Skin epidermis (tissue), 12 donors: Measurements from ENCODE around the gene HLA-DQB2.
"Not testable (repeated sequence)": the region's sequence is repeated elsewhere in the genome, so short reads cannot be mapped to it uniquely, and the experiment has no call there.

Experiments used
- H3K27ac ChIP-seq, 21 experiments: fragments of 200-600 bp; sonication (generic) in 11 of 21; one replicate each; pipeline ENCODE4 v1.5.0; 2020; ENCODE audit warnings: mild to moderate bottlenecking in 3 of 21, inconsistent platforms in 2 of 21, moderate library complexity in 2 of 21
- H3K4me3 ChIP-seq, 7 experiments: fragments of 200-600 bp; sonication (generic) in 2 of 7; one replicate each; pipeline ENCODE4 v1.5.0; 2020; ENCODE audit warnings: inconsistent platforms in 2 of 7, mild to moderate bottlenecking in 2 of 7, moderate library complexity in 1 of 7

Gene HLA-DQB2

GRCh38 chr6:32759669-32760068 lies 3.7 kb downstream of the HLA-DQB2 start:
- Histone ChIP-seq H3K4me3 (no peak overlapping the region), H3K27ac (no peak overlapping the region)

- H3K27ac ChIP-seq: no peak overlapping the region
These were observed 10.8 kb downstream of the HLA-DQB2 start for GRCh38 chr6:32752580-32752979.

GRCh38 chr6:32745649-32746048 lies 17.7 kb downstream of the HLA-DQB2 start:
- not testable (repeated sequence) for H3K27ac ChIP-seq, H3K4me3 ChIP-seq

More at GRCh38 chr6:32752580-32752979, 10.8 kb downstream of the HLA-DQB2 start:
- no peak overlapping the region for H3K4me3 ChIP-seq

GRCh38 chr6:32744776-32745175 lies 18.6 kb downstream of the HLA-DQB2 start:
- Histone ChIP-seq H3K27ac (no peak overlapping the region), H3K4me3 (no peak overlapping the region)

GRCh38 chr6:32742374-32742773 lies 21.0 kb downstream of the HLA-DQB2 start:
- H3K27ac ChIP-seq: no peak overlapping the region
- H3K4me3 ChIP-seq: no peak overlapping the region

- H3K4me3 ChIP-seq: no peak within 1 kb of the TSS
- no peak within 1 kb of the TSS for H3K27ac ChIP-seq
These were observed 22.0 kb downstream of the HLA-DQB2 start, which contains the start of gene HLA-DQA2 for GRCh38 chr6:32741031-32741960. Gene HLA-DQA2 (plus strand): TSS chr6:32741391. CDS start chr6:32741444, 53 bp downstream.

- H3K27ac ChIP-seq: no peak overlapping the region
- no peak overlapping the region for H3K4me3 ChIP-seq
These were observed 25.2 kb downstream of the HLA-DQB2 start for GRCh38 chr6:32738126-32738525.

- Histone ChIP-seq H3K4me3 (no peak overlapping the region), H3K27ac (no peak overlapping the region)
These were observed 44.5 kb downstream of the HLA-DQB2 start for GRCh38 chr6:32718879-32719278.

- no peak overlapping the region for H3K27ac ChIP-seq
- no peak overlapping the region for H3K4me3 ChIP-seq
These were observed 46.9 kb downstream of the HLA-DQB2 start for GRCh38 chr6:32716396-32716795.

- H3K4me3 ChIP-seq: no peak overlapping the region
- no peak overlapping the region for H3K27ac ChIP-seq
These were observed 50.1 kb downstream of the HLA-DQB2 start for GRCh38 chr6:32713241-32713640.

- Histone ChIP-seq H3K27ac (no peak overlapping the region), H3K4me3 (no peak overlapping the region)
These were observed 53.7 kb downstream of the HLA-DQB2 start for GRCh38 chr6:32709625-32710024.
